H1 (cell line): ENCODE results near the gene STBD1. TPM values are rescaled to one million over a fixed set of nuclear protein-coding genes. Genes with fewer than 3 reads are reported as not detected.

Source experiments
- CTCF ChIA-PET: fragments of 300-600 bp; sonication (Branson Sonifier 250); formaldehyde crosslinking; loops from one replicate; lab custom pipeline; 2021; ENCODE audit not compliant: partially characterized antibody; lab: Charles Lee
- POLR2A ChIA-PET: fragments of 300-600 bp; sonication (Branson Sonifier 250); formaldehyde crosslinking; loops from one replicate; lab custom pipeline; 2021; ENCODE audit warnings: inconsistent platforms; ENCODE audit not compliant: partially characterized antibody; lab: Charles Lee
- DNase-seq, 2 experiments: peaks; one replicate each; pipeline versions ENCODE4 v3.0.0 to v3.0.0-alpha.2; 2010 to 2022; ENCODE audit warnings: low spot score in 2 of 2, low read depth in 1 of 2, mixed read lengths in 1 of 2
- FAIRE-seq: peaks from 2 replicates; lab custom pipeline; 2011; peaks lifted over from hg19 to GRCh38; lab: Jason Lieb, UNC
- H2AFZ ChIP-seq: 2 replicates; pipeline ENCODE4 v1.8.1; 2012; ENCODE audit warnings: low read length, inconsistent platforms
- H2AK5ac ChIP-seq: 2 replicates; pipeline ENCODE4 v1.6.1; 2013; ENCODE audit warnings: low read depth, low read length
- H2BK120ac ChIP-seq: replicated peaks from 2 replicates; pipeline ENCODE3; 2013; ENCODE audit warnings: low read depth, low read length, inconsistent platforms
- H2BK12ac ChIP-seq: 2 replicates; pipeline ENCODE4 v1.6.1; 2013; ENCODE audit warnings: low read depth, low read length
- H2BK15ac ChIP-seq: 2 replicates; pipeline ENCODE4 v1.6.1; 2013; ENCODE audit warnings: low read length
- H2BK20ac ChIP-seq: 2 replicates; pipeline ENCODE4 v1.6.1; 2013; ENCODE audit warnings: low read length
- H2BK5ac ChIP-seq: 2 replicates; pipeline ENCODE4 v1.6.1; 2013; ENCODE audit warnings: low read depth, low read length
- H3K14ac ChIP-seq: 2 replicates; pipeline ENCODE4 v1.6.1; 2013; ENCODE audit warnings: inconsistent platforms; ENCODE audit not compliant: insufficient read length
- H3K18ac ChIP-seq: 2 replicates; pipeline ENCODE4 v1.6.1; 2013; ENCODE audit warnings: low read length; ENCODE audit errors: extremely low read depth
- H3K23ac ChIP-seq: 2 replicates; pipeline ENCODE4 v1.6.1; 2013; ENCODE audit warnings: inconsistent platforms; ENCODE audit not compliant: insufficient read length
- H3K23me2 ChIP-seq: 2 replicates; pipeline ENCODE4 v1.6.1; 2013; ENCODE audit warnings: low read depth, low read length
- H3K27ac ChIP-seq: 2 replicates; pipeline ENCODE4 v1.6.1; 2011; ENCODE audit warnings: low read depth, low read length, inconsistent platforms
- H3K27me3 ChIP-seq, 4 experiments: replicated peaks in 1 of 4; 1 replicate in 1 of 4; 2 replicates in 3 of 4; pipeline versions ENCODE4 v1.6.1 to v1.8.1; 2011 to 2013; ENCODE audit warnings: low read length in 3 of 4, mild to moderate bottlenecking in 3 of 4, inconsistent platforms in 2 of 4, mixed read lengths in 2 of 4, moderate library complexity in 1 of 4; ENCODE audit not compliant: control insufficient read depth in 3 of 4, insufficient read depth in 3 of 4; ENCODE audit errors: extremely low read depth in 1 of 4
- H3K36me3 ChIP-seq, 4 experiments: 2 replicates each; pipeline versions ENCODE4 v1.6.1 to v1.8.1; 2011 to 2013; ENCODE audit warnings: mild to moderate bottlenecking in 4 of 4, low read length in 3 of 4, moderate library complexity in 2 of 4, control low read depth in 1 of 4, inconsistent platforms in 1 of 4; ENCODE audit not compliant: insufficient read depth in 4 of 4, control insufficient read depth in 2 of 4
- H3K4ac ChIP-seq: replicated peaks from 2 replicates; pipeline ENCODE3; 2013; ENCODE audit warnings: low read length, low read depth, mixed read lengths, inconsistent platforms; ENCODE audit not compliant: insufficient read length
- H3K4me1 ChIP-seq, 4 experiments: replicated peaks in 1 of 4; 1 replicate in 1 of 4; 2 replicates in 3 of 4; pipeline versions ENCODE4 v1.6.1 to v1.8.1; 2011 to 2013; ENCODE audit warnings: low read length in 3 of 4, inconsistent platforms in 2 of 4, mixed read lengths in 1 of 4; ENCODE audit not compliant: insufficient read depth in 4 of 4, control insufficient read depth in 3 of 4
- H3K4me2 ChIP-seq, 2 experiments: 2 replicates each; pipeline versions ENCODE4 v1.6.1 to v1.8.1; 2011 to 2013; ENCODE audit warnings: low read depth in 2 of 2, low read length in 2 of 2, control low read depth in 1 of 2, inconsistent platforms in 1 of 2, mild to moderate bottlenecking in 1 of 2; ENCODE audit not compliant: insufficient read depth in 1 of 2
- H3K4me3 ChIP-seq, 4 experiments: fragments of 200-600, 300-600 bp in 1 of 4; sonication (generic), shearing (Covaris generic), sonication (Bioruptor Twin) in 1 of 4; 2 replicates each; pipeline versions ENCODE4 v1.5.1 to v1.8.1; 2011 to 2016; ENCODE audit warnings: low read length in 4 of 4, low read depth in 3 of 4, control low read depth in 2 of 4, inconsistent platforms in 2 of 4, mild to moderate bottlenecking in 2 of 4, mixed read lengths in 1 of 4, moderate library complexity in 1 of 4; ENCODE audit not compliant: insufficient read depth in 2 of 4; ENCODE audit errors: extremely low read depth in 1 of 4
- H3K56ac ChIP-seq: replicated peaks from 2 replicates; pipeline ENCODE3; 2013; ENCODE audit warnings: low read depth, mild to moderate bottlenecking, mixed read lengths, low read length, inconsistent platforms; ENCODE audit not compliant: insufficient read length
- H3K79me1 ChIP-seq: 2 replicates; pipeline ENCODE4 v1.6.1; 2013; ENCODE audit warnings: low read depth, low read length, control low read depth
- H3K79me2 ChIP-seq, 2 experiments: 2 replicates each; pipeline versions ENCODE4 v1.6.1 to v1.8.1; 2012 to 2013; ENCODE audit warnings: low read length in 2 of 2, mild to moderate bottlenecking in 2 of 2, inconsistent platforms in 1 of 2; ENCODE audit not compliant: insufficient read depth in 2 of 2, control insufficient read depth in 1 of 2
- H3K9ac ChIP-seq, 4 experiments: replicated peaks in 1 of 4; 1 replicate in 1 of 4; 2 replicates in 3 of 4; pipeline versions ENCODE4 v1.6.1 to v1.8.1; 2011 to 2013; ENCODE audit warnings: low read depth in 3 of 4, low read length in 3 of 4, control low read depth in 2 of 4, mild to moderate bottlenecking in 2 of 4, moderate library complexity in 2 of 4, inconsistent platforms in 1 of 4; ENCODE audit errors: extremely low read depth in 1 of 4
- H3K9me3 ChIP-seq, 2 experiments: 2 replicates each; pipeline versions ENCODE4 v1.6.1 to v1.8.1; 2012 to 2013; ENCODE audit warnings: mild to moderate bottlenecking in 2 of 2, moderate library complexity in 2 of 2, control low read depth in 1 of 2, inconsistent platforms in 1 of 2, low read depth in 1 of 2, low read length in 1 of 2, mixed read lengths in 1 of 2; ENCODE audit not compliant: insufficient read depth in 2 of 2
- H4K20me1 ChIP-seq, 2 experiments: replicated peaks in 1 of 2; 2 replicates each; pipeline versions ENCODE3 to v1.8.1; 2011 to 2013; ENCODE audit warnings: inconsistent platforms in 2 of 2, low read length in 2 of 2, mild to moderate bottlenecking in 1 of 2; ENCODE audit not compliant: insufficient read depth in 2 of 2, control insufficient read depth in 1 of 2
- H4K5ac ChIP-seq: 2 replicates; pipeline ENCODE4 v1.6.1; 2013; ENCODE audit warnings: low read length, low read depth, mixed read lengths, inconsistent platforms; ENCODE audit not compliant: insufficient read length
- H4K8ac ChIP-seq: 2 replicates; pipeline ENCODE4 v1.8.0; 2013; ENCODE audit warnings: mild to moderate bottlenecking, moderate library complexity, low read length, inconsistent platforms; ENCODE audit not compliant: insufficient read depth; ENCODE audit errors: extremely low read depth
- H4K91ac ChIP-seq: replicated peaks from 2 replicates; pipeline ENCODE3; 2013; ENCODE audit warnings: low read length, mixed read lengths, inconsistent platforms; ENCODE audit not compliant: insufficient read length
- ASH2L ChIP-seq: fragments of 200-600, 300-600 bp; sonication (generic); IDR thresholded peaks from one replicate; pipeline ENCODE4 v1.7.1; 2017; ENCODE audit warnings: low read length
- CEBPB ChIP-seq: IDR thresholded peaks from 2 replicates; pipeline ENCODE4 v1.6.1; 2012; ENCODE audit warnings: low read depth, low read length
- JUND ChIP-seq: IDR thresholded peaks from 2 replicates; pipeline ENCODE4 v1.6.1; 2011; ENCODE audit warnings: mild to moderate bottlenecking, improper control_type of control experiment, low read length
- KDM1A ChIP-seq: fragments of 200-600, 300-600 bp; sonication (generic); IDR thresholded peaks from 2 replicates; pipeline ENCODE4 v1.7.1; 2016; ENCODE audit warnings: mild to moderate bottlenecking, low read length, borderline replicate concordance
- MAX ChIP-seq: IDR thresholded peaks from 2 replicates; pipeline ENCODE4 v1.6.1; 2012; ENCODE audit warnings: inconsistent platforms
- PHF8 ChIP-seq: fragments of 200-600 bp; sonication (generic); conservative IDR thresholded peaks from 2 replicates; pipeline ENCODE4 v1.7.1; 2012; ENCODE audit warnings: low read depth, mild to moderate bottlenecking, inconsistent platforms, low read length, moderate library complexity
- POU5F1 ChIP-seq: IDR thresholded peaks from 2 replicates; pipeline ENCODE4 v1.6.1; 2011; ENCODE audit warnings: low read depth, mild to moderate bottlenecking, low read length, moderate library complexity
- WGBS, 2 experiments: shearing (Covaris generic) in 1 of 2; methylation state at CpG; one replicate each; pipeline versions ENCODE4 v1.1.6 to v1.1.7; 2013 to 2015; ENCODE audit warnings: low lambda C conversion rate in 2 of 2, mixed read lengths in 2 of 2, inconsistent platforms in 1 of 2, low coverage in 1 of 2, missing lambda C conversion rate in 1 of 2; ENCODE audit not compliant: insufficient replicate concordance in 2 of 2, insufficient coverage in 1 of 2, insufficient read length in 1 of 2; ENCODE audit errors: extremely low coverage in 1 of 2, missing lambda C conversion rate in 1 of 2; 5-methylcytosine and 5-hydroxymethylcytosine counted together
- polyA plus RNA-seq, 7 experiments: library from polyadenylated mRNA; depleted of rRNA in 3 of 7; stranded (reverse) in 5 of 7; unstranded in 2 of 7; fragments of >200 nt in 5 of 7; fragments of 200-250 nt in 2 of 7; gene quantifications; 1 replicate in 5 of 7; 2 replicates in 1 of 7; 4 replicates in 1 of 7; pipeline versions ENCODE4 v1.2.1 to v1.2.3, GENCODE V29; 2011 to 2013; ENCODE audit warnings: missing spikeins in 2 of 7, mixed read lengths in 2 of 7
- total RNA-seq: library from RNA; stranded (reverse); fragmentation: NEBNext Ultra II Directional; extraction: Animal tissue kit (Norgen Biotek cat#: 25700); gene quantifications from 2 replicates; pipeline ENCODE4 v1.2.1, GENCODE V29; 2021
- TF ChIP-seq, protein P1 (sequence below): IDR thresholded peaks from 2 replicates; pipeline ENCODE4 v1.6.1; 2012; ENCODE audit warnings: low read length, inconsistent platforms
- TF ChIP-seq, protein P2 (sequence below): IDR thresholded peaks from 2 replicates; pipeline ENCODE4 v1.6.1; 2011; ENCODE audit warnings: low read depth, mild to moderate bottlenecking, low read length; ENCODE audit not compliant: insufficient read depth
- TF ChIP-seq, protein P3 (sequence below): IDR thresholded peaks from 2 replicates; pipeline ENCODE4 v1.6.1; 2012; ENCODE audit warnings: inconsistent platforms

Gene STBD1
- total and polyA plus RNA-seq, 2 of the 8 experiments (the other 6 are each of a cell fraction or from before 2014, with no cell fraction given), result 0.45 to 1.7 TPM

DNA sequence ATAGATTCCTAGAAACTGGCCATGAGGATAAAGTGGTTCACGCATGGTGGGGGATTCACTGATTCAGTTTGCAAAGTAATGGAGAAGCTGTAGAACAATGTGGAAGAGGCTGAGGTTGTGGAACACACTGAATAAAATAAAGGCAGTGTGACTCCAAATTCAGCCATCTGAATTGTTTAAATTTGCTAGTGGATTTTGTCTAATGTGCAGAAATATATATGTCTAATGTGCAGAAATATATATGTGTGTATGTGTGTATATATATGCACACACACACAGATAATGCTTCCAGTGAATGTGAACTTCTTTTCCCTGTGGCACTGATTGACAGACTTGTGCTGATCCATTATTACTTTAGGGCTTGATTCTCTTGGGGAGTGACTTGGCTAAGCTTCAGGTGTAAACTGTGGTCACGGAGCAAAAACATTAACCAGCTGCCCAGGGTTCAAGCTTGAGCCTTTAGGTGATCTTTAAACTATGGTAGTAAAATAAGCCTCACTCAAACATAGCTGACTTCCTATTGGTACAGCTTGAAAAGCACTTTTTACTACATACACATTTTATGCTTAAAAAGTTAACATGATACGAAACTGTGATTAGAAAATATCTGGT, 3.5 kb downstream of the STBD1 start:
- Histone ChIP-seq H3K23ac (no peak overlapping the region), H3K4me3 (no peak overlapping the region), H2BK15ac (no peak overlapping the region), H4K8ac (no peak overlapping the region), H3K4ac (no peak overlapping the region), H4K20me1 (peaks cover 0 to under 1% of the 10 kb centered on the region in 2 experiments), H3K9ac (no peak overlapping the region), H3K18ac (no peak overlapping the region), H3K9me3 (no peaks in the 10 kb centered on the region), H3K4me1 (no peaks in the 10 kb centered on the region; a peak in 1 of 7 replicates), H4K91ac (no peak overlapping the region), H2BK120ac (no peak overlapping the region), H3K4me2 (no peak overlapping the region), H2BK5ac (no peak overlapping the region), H3K23me2 (peaks cover 8% of the 10 kb centered on the region; the same call in 1 of the 2 replicates), H2AK5ac (no peak overlapping the region), H4K5ac (no peak overlapping the region), H3K56ac (no peak overlapping the region), H3K79me1 (no peaks in the 10 kb centered on the region), H3K36me3 (peaks cover 0 to 4% (median 0%) of the 10 kb centered on the region in 4 experiments; a peak in 2 of 8 replicates), H3K27ac (no peak overlapping the region), H2BK20ac (no peak overlapping the region), H3K27me3 (peaks cover 2 to 13% (median 9%) of the 10 kb centered on the region in 4 experiments), H3K79me2 (no peaks in the 10 kb centered on the region), H2BK12ac (no peak overlapping the region), H3K14ac (no peak overlapping the region), H2AFZ (no peak overlapping the region)
- ChIA-PET POLR2A (no interaction called here), CTCF (interaction anchor here (1.5 kb wide), 1 partner anchor 130 kb away, joined by 6 read pairs; no protein-coding TSS in a partner anchor)
- 92% methylated on average over 3 of the region's 3 CpGs; no CpG with 5 or more reads in 1 of the 2 experiments for WGBS, 2 experiments
- FAIRE-seq (no peak), DNase-seq (no peak)
- TF ChIP-seq CEBPB (no peak), MAX (no peak), KDM1A (no peak), JUND (no peak), POU5F1 (no peak), ASH2L (no peak), PHF8 (no peak)
- TF ChIP-seq, protein P1, sequence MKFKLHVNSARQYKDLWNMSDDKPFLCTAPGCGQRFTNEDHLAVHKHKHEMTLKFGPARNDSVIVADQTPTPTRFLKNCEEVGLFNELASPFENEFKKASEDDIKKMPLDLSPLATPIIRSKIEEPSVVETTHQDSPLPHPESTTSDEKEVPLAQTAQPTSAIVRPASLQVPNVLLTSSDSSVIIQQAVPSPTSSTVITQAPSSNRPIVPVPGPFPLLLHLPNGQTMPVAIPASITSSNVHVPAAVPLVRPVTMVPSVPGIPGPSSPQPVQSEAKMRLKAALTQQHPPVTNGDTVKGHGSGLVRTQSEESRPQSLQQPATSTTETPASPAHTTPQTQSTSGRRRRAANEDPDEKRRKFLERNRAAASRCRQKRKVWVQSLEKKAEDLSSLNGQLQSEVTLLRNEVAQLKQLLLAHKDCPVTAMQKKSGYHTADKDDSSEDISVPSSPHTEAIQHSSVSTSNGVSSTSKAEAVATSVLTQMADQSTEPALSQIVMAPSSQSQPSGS, result no peak
- TF ChIP-seq, protein P2, sequence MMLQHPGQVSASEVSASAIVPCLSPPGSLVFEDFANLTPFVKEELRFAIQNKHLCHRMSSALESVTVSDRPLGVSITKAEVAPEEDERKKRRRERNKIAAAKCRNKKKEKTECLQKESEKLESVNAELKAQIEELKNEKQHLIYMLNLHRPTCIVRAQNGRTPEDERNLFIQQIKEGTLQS, result no peak
- TF ChIP-seq, protein P3, sequence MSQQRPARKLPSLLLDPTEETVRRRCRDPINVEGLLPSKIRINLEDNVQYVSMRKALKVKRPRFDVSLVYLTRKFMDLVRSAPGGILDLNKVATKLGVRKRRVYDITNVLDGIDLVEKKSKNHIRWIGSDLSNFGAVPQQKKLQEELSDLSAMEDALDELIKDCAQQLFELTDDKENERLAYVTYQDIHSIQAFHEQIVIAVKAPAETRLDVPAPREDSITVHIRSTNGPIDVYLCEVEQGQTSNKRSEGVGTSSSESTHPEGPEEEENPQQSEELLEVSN, result no peak
